ENCODE results near the gene PTPRK.
"Not testable (repeated sequence)": the region's sequence is repeated elsewhere in the genome, so short reads cannot be mapped to it uniquely, and the experiment has no call there.

PTPRK gene

GRCh38 chr6:127945434-127946097, 574.8 kb downstream of the PTPRK start:
- no peak for DNase-seq

- DNase-seq: no peak
Measured at GRCh38 chr6:127941228-127941627, 579.2 kb downstream of the PTPRK start.

DNA sequence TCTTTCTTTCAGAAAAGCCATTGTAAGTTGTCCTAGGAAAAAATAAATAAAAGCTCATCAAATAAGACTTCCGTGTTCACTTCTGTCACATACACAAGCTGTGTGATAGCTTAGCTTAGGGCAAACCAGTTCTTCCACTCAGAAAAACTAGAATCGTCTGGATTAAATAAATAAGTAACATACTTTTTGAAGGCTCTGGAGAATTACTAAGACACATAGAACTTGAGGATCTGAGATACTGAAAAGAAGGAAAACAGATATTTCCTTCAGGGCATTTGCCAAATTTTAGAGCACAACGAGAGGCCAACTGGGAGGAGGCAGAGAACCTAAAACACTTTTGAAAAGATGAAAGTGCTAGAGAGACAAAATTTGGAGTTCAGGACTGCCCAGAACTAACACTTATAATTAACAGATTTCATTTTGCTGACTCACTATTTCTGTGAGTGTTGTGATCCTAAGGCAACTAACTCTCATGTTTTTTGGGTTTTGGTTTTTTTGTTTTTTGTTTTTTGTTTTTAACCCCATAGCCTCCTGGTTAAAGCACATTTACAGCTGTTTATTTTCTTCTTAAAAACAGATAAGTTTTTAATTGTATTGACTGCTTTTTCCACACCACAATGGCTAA, 580.8 kb downstream of the PTPRK start:
- DNase-seq: no peak

- no peak for DNase-seq
Measured at GRCh38 chr6:127938701-127939100, 581.7 kb downstream of the PTPRK start.

DNA sequence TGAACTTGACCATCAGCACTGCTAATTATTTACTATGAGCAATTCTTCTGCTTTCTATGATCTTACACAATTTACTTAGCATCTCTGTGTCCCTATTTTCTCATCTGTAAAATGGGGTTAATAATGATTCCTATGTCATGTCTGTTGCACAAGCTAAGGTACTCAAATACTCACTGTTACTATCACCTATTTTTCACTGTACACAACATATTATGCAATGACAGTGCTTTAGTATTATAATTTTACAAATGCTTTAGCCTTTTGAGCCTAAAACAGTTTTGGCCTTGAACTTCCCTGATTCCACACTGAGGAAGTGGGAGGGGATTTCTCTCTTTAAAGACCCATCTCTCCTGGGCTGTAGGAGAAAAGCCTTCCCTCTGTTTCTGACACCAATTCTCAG, 582.7 kb downstream of the PTPRK start:
- DNase-seq: no peak

DNA sequence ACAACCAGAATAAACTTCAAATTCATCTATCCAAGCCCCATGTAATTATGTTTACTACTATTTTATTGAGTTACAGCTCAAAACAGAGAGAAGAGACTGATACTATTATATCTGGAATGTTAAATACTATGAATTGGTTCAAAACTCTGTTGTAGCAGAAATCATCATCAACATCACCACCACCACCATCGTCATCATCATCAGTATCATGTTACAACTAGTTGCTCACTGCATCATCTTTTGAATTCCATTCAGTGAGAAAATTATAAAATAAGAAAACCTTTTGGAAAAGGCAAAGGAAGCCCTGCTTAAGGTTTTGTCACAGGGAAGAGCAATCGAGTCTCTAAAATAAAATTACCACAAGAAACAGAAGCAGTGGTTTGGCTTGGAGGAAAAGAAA, 583.3 kb downstream of the PTPRK start:
- DNase-seq: no peak

GRCh38 chr6:127934956-127935355, 585.4 kb downstream of the PTPRK start:
- no peak for DNase-seq

DNA sequence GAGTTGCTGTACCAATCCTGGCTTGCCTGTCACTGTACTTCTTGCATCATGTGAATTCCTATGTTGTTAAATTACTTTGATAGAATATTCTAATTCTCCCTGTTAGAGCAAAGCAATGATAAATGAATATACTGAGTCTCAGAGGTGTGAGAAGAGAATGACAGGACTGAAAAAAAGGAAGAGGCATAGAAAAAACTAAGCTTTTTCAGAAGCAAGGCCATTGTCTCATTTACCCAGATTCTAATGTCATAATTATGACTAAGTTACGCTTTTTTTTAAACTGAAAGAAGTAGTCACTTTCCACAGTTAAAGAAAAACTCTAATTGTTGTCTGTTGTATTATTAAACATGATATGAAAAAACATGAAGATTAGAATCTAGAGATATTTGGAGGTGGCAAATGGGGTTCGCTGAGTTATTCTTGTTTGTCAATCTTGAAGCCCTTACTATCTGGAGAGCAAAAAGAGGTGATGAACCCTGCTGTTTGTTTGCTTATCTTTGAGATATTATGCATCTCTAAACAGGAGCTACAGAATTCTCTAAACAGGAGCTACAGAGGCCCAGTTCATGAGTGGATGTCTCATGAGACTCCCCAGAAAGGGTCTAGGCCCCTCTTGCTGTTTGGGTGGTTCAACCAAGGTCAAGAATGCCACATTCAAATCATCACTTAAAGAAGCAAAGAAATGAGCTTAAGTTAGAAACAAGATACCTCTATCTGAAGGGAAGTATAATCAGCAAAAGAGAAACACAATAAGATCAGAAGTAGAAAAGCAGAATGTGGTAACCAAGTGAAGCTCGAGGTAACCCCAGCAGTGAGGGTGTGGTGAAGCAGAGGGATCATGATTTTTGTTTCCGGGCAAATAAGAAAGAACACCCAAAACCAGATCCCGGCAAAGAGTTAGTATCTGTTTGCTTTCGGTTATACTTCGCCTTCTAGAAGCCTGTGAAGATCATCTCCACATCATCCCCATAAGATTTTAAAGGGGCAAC, 586.3 kb downstream of the PTPRK start:
- no peak for DNase-seq

DNA sequence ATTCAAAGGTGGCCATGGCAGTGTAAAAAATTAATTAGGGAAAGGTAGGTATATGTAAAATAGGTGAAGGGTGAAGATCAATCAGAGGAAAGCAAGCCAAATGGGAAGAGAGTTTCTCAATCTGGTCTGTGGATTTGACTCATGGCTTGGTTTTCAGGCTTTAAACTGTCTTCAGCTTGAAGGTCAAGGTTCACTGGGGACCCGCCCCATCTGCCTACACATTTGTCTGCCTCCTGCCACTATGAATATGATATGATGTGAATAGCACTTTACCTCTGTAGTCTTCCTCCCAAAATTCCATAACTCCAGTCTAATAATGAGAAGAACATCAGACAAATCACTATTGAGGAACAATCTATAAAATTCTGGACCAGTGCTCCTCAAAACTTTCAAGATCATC, 587.3 kb downstream of the PTPRK start:
- no peak for DNase-seq

GRCh38 chr6:127932708-127933107, 587.7 kb downstream of the PTPRK start:
- DNase-seq: no peak

GRCh38 chr6:127926441-127926840, 594.0 kb downstream of the PTPRK start:
- not testable (repeated sequence) for DNase-seq

- DNase-seq: no peak
Measured at GRCh38 chr6:127924440-127924839, 596.0 kb downstream of the PTPRK start.

DNA sequence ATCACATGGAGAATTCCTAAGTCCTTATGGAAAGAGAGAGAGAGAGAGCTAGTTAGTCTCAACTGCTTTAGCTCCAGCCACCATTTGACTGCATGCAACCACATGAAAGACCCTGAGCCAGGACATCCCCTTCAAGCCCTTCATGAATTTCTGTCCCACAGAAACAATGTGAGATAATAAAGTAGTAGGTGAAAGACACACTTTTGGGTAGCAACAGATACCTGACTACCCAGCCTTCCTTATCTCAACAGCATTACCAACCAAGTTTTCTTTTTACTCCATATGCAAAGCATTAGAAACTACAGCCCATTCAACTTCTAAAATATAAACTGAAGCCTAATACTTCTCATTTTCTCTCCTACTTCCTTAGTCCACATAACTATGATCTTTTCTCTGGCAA, 596.4 kb downstream of the PTPRK start:
- no peak for DNase-seq

- no peak for DNase-seq
Measured at GRCh38 chr6:127923135-127923534, 597.3 kb downstream of the PTPRK start.

DNA sequence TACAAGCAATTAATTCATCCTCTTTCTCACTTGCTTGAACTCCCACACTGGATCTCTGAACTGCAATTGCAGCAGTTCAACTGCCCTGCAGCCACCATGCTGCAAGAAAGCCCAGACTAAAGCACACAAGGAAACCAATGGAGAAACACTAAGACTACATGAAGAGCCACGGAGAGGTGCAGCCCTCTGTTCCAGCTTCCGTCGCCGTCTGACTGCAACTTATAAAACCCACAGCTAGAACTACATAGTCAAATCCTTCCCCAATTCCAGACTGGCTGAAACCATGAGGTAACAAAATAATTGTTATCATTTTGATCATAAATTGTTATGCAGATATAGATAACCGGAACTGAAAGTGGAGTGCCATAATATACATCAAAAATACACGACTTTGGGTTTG, 598.4 kb downstream of the PTPRK start:
- no peak for DNase-seq

DNA sequence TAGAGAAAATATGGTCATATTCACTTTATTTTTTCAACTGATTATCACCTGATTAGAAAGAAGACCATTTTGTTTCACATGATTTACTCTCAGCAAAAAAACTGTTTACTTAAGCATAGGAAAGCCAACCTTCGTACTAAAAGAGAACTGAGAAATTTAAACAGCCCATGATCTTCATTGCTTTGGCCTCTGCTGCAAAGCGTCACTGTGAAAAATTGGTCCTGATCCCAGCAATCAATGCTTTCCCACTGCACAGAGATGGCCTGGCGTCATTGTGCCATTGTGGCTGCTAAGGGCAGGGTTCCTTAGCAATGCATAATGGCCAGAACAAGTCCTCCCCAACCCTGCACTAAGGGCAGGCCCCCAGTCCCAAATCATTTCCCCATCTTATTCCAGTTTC, 599.6 kb downstream of the PTPRK start:
- DNase-seq: no peak
